Measurements from ENCODE around the gene POLG.

POLG gene

DNA sequence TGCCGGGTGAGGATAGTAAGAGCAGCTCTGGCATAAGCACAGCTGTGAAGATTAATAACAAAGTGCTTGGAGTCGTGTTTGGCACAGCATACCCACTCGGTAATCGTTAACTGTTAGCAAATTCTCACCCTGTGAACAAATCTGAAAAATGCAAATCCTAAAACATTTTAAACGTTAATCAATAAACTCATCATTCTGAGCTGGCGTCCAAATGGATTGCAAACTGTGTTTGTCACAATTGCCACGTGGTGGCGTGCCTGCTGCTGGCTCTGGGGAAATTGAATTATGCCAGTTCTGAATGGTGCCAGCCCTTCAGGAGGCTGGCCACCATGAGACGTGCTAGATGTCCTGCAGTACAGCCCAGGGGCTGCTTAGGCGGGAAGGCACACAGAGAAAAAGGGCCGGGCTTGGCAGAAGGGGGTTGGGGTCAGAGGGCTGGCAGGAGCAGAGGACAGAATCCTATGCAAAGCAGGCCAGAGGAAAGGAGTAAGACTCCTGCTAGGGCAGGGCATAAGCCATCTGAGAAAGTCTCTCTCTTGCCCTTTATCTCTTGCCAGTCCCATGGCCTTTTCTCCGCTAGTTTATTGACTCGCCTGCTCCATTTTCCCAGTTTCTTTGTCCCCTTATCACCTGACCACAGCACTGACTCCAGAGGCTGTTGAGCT lies 22.1 kb upstream of the POLG start:
- DNase-seq, result no peak

DNA sequence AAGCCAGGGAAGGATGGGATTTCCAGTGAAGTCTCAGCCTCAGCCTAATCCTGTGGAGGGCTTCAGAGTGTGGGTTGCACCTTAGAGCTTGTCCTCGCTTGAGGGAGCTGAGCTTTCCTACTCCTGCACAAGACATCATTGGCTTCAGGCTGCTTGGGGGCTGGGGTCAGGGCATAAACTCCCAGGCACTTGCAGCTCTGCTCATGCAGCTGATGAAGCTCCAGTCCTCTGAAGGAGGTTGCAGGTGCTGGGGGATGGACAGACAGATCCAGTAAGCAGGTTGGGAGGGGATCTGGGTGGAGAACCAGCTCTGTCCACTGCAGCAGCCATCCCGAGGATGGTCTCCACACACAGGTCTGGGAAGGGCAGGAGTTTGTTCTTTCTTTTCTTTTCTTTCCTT lies 19.4 kb upstream of the POLG start:
- DNase-seq, result no peak

DNA sequence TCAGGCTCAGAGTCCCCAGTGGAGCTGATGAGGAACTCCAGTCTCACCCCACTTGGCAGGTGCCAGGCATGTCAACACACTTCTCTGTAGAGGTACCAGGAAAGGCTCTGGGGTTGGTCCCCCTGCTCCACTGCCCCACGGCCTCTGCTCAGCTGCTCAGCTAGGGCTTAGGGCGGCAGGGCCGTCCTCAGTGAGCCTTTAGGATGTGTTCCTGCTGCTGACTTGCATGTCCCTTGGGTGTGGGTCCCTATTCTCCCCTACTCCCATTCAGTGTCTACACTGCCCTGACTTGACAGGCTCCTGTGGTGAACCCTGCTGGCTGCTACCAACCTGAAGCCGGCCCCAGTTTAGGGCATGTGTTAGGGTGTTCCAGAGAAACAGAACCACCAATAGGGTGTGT lies 17.9 kb upstream of the POLG start:
- DNase-seq, result no peak

DNA sequence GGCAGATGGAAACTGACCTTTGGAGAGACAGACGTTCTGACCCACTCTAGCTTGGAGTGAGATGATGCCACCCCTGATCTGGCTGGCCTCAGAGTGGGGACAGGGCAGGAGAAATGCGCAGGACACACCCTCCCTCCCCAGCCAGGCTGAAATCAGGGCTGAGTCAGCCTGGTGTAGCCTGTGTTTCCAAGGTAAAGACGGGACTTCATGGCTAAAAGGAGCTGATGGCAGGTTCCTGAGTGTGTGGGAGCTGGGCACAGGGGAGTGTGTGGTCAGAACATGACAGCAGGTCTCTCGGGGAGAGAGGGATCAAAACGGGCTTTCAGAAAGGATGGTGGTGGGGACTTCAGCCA lies 14.6 kb upstream of the POLG start:
- DNase-seq, result no peak

DNA sequence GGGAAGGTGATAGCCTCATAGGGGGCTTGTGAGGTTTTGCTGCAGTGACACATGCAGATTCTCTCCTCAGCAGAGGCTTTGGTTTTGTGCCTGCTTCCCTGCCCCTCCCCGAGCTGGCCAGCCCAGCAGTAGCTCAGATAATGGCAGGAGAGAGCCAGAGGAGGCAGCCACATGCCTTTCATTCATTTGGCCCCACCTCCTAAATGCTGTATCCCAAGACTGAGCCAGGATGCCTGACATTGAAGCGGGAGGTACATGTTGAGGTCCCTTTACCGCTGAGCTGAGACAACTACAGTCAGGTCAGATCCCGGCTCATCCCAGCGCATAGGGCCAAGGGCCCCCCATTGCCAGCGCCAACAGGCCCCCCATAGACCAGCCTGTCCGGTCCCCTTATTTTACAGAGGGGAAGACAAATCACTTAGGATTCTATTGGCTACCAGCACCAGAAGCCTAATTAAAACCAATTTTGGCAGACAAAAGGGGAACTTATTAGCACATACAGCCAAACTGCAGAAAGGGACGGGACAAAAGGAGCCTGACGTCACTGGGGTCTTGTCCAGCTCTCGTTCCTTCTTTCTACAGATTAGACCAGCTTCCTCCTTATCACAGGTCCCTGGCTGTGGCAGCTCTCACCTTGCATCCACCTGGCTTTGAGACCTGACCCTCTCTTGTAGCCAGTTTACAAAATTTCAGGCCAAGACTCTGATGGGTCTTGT lies 12.1 kb upstream of the POLG start:
- no peak for DNase-seq

DNA sequence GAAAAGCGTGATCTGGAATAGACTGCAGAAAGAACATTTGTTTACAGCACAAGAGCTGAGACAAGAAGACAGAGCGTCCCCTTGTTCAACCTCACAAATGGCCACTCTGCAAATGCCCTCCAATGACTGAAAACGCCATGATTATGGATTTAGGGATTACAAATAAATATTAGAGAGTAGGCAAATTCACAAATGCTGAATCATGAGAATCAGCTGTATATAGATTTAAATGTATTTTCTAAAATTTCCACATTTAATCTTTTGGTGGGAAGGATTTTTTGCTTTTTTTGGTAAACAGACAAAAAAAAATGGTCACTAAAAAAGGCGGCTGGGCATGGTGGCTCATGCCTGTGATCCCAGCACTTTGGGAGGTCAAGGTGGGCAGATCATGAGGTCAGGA lies 10.6 kb upstream of the POLG start:
- no peak for DNase-seq

DNA sequence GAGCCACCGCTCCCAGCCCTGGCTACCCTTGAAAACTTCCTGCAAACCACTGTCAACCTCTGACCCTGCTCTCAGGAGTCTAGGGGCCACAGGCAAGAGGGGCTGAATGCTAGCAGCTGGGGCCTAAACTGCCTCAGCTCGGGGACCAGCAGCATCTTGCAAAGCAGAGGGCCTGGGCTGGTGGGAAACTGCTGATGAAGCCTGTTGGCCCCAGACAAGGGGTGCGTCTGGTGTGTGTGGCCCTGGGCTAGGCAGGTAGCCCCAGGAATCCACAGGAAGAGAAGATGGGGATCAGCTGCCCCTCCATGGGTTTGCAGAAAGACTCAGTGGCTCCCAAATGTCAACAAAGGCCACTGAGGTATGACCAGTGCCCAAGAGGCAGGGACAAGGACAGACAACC lies 8.2 kb upstream of the POLG start:
- no peak for DNase-seq

DNA sequence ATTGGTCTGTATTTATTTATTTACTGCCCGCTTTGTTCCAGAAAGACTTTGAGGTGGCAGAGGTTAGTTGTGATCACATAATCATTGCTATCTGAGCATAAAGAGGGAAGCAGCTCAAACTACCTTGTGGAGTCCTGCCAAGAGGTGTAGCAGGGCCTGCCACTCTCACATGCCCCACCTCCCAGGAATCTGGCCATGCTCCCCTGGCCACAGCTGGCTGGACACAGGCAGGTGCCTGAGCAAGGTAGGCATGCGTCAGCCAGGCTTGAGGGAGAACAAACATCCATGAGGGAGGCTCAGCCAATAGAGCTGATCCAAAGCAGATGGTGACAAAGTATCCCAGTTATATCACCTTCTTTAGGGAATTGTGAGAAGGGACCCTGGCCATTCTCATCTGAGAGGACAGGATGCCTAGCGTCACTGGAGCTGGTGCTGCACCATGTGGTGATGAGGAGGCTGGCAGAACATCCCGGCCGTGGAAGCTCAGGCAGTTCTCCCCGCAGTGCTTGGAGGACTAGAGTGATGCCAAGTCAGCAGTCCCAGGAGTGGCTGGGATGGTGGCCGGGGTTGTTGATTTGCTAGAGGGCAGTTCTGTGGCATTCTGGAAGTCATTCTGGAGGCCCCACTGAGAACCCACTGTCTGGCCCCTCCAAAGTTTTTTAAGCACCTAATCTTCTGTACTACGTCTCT lies 6.8 kb upstream of the POLG start:
- DNase-seq, result no peak

DNA sequence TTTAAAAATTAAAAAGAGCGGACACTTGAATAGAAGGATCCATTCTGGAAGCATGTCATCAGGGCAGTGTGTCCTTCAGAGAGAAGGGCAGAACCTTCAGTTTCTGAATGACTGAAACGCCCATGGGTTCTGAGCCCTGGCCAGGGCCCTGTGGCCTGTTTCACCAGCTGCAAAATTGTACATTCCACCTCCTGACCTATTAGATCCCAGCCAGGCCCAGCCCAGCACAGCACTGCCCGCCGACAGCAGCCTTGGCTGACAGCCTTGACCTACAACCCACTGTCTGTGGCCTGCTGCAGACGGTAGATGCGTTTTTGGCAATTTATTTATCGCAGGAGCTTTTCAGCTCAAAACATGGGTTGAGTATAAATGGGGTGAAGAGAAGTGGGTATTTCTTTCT lies 5.9 kb upstream of the POLG start:
- no peak for DNase-seq

DNA sequence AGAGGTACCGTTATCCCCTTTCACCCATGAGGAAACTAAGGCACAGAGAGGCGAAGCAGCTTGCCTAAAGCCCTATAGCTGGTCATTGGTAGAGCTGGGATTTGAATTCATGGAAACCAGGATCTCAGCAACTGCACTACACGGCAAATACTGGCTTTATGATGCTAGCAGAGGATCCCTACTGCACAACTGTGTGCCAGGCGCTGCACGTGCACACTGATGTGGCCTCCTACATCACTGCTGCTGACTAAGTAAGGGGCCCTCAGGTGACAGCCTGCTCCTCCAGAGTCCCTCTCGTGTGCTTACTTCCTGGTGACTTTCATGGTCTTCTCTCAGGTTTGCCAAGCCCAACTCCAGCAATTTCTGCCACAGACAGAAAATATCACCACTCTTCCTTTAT lies 3.4 kb upstream of the POLG start:
- DNase-seq, result no peak

DNA sequence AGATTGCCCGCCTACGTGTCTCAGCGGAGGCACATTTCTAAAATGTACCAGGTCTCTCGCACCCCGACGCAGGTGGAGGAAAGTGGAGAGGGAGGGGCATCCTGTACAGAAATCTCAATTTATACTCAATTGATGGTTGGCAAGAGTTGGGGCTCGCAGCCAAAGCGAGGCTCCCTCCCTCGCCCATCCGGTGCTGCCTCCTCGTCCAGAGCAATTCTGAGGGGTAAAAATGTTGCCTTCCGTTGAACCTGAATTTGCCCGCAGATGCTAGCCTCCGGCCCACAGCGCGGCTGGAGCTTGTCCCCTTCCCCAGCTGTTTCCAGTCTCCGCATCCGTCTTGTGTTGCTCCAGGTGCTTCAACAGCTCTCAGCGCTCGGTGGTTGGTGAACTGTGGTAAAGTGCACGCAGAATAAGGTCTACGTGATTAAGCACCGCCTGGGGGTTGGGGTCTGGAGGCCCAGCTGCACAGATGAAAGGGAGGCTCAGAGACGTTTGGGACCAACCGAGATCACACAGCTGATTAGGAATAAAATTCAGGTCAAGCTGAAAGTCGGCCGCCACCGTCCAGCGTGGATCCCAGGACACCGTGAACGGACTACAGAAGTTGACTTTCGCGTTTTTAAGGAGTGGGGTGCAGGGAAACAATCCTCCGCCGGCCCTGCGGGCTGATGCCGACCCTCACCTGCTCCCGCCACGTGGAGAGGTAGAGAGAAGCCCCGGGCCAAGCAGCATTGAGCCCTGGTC lies 846 bp upstream of the POLG start:
- no peak for DNase-seq

DNA sequence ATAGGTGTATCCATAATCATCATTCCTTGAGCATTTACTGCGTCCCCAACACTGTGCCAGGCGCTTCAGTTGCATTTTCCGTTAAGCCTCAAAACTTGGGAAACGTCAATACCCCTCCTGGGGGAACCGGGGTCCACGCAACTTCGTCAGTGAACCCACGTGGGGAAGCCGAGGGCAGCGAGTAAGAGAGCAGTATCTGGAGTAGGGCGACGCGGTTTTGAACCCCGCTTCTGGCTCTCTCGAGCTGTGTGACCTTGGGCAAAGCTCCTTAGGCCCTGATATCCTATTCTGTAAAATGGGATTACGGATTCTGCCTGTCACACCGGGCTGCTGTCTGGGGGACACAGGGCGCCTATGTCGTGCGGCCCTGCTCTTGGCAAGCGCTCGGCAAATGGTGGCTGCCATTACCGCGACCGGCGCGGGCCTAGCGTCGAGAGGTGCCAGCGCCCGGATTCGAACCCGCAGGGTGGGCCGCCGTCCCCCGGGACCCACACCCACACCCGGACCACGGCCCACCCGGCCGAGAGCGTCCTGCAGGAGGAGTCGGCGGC lies 590 bp downstream of the POLG start:
- no peak for DNase-seq

DNA sequence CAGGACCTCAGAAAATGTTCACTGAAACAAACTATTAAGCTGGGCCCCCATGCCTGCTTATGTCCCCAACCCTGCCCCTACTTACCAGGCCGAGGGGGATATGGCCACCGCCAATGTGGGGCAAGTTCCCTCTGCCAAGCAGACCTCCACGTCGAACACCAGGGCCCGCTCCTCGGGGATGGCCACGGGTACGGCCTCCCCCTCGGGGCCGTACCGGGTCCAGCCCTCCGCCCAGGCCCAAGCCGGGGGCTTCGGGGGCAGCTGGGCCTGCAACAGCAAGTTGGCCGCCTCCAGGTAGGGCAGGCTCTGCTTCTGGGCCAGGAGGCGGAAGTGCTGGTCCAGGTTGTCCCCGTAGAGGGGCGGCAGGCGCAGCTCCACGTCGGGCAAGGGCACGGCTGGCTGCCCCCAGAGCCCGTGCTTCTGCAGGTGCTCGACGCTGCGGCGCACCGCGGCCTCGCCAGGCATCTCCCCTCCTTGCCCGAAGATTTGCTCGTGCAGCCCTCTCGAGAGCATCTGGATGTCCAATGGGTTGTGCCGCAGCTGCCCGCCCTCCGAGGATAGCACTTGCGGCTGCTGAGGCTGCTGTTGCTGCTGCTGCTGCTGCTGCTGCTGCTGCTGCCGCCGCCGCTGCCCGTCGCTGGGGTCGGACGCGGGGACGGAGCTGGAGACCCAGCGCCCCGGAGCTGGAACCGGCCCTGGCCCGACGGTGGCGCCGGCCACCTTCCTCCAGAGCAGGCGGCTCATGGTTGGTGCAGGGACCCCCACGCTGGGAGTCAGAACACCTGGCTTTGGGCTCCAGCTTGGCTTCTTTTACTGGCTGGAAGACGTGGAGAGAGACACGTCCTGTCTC lies 1.4 kb downstream of the POLG start:
- DNase-seq, result no peak

DNA sequence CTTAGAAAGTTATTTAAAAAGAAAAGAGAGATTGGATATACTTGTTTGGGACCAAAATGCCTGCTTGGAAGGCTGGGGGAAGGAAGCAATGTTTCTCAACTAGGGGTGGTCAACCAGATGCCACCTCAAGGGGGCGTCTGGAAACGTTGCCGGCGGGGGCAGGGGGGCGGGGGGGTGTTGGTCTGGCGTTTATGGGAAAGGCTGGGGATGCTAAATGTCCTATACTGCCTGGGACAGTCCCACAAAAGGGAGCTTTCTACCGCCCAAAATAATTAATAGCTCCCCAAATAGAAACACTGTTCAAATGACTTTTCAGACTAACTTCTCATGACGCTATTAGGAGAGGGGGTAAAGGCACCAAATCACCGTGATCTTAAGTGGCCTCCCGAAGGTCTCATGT lies 2.2 kb downstream of the POLG start:
- no peak for DNase-seq

DNA sequence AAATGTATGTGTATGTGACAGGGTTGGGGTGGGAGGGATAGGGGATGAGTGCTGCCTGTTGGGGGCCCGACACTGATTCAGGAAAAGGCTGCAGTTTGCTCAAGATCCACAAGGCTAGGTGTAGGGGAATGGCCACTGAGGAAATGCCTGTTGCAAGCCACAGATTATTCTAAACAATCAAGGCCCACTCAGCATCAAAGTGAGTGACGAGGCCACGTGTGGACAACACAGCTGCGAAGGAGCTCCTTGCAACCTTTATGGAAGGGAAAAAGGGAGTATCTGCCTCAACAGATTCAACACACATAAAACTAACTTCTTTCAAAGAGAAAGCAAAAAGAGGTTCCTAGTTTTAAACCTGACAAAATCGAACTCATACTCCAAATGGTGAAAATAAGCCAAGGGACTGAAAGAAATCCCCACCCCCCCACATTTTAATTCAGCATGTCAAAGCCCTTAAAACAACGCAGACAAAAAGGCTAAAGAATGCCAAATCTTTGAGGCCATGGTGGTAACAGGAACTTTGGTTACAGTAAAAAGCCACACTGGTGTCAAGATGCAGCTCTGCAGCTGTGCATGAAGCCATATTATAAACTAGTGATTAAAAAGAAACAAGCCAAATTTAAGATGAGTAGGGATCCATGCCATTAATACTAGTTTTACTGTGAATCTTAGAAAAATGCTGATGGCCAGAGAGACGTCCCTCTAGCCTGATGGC lies 3.6 kb downstream of the POLG start:
- DNase-seq, result no peak

DNA sequence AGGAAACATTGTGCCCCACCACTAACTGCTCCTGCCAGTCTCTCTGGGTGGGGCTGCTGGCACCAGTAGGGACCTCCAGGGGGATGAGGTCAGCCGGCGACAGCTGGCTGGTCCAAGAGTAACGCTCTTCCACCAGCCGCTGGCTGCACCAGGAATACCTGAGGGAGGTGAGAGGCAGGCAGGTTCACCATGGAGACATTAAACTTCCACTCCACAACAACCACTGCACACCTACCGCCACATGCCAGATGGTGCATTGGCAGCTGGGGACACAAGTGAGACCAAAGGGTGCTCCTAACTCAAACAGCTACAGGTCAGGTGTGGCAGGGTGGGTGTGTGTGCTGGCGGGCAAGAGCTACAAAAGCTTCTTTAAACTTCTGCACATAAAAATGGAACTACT lies 4.5 kb downstream of the POLG start:
- DNase-seq, result no peak

DNA sequence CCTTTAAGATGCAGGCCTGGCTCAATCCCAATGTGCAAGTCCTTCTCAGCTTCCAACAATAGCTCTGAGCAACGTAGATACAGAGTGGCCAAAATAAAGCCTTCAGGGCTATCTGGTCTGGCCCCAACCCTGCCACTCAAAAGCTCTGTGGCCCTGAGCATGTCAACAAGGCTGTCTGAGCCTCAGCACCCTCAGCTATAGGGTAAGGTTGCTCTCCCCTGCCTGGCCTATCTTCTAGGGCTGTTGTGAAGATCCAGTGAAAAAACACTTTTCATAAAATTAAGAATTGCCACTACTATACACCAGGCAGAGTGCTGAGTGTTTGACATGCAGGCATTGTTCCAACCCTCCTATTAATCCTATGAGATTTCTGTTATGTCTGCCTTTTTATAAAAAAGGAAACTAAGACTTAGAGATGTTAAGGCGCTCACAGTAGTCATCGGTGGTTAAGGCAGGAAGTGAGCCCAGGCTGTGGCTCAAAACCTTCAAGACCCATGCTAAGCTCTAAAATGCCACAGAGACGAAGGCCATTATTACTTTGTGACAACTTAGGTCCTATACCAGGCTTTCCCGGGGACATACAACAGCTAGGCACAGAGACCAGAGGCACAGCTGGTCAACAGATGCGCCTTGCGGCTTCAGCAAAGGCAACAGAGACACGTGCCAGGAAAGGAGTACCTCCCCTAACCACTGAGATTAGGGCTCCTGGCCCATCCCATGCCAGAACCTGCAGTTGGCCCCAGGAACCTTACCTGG lies 5.1 kb downstream of the POLG start:
- DNase-seq, result no peak

DNA sequence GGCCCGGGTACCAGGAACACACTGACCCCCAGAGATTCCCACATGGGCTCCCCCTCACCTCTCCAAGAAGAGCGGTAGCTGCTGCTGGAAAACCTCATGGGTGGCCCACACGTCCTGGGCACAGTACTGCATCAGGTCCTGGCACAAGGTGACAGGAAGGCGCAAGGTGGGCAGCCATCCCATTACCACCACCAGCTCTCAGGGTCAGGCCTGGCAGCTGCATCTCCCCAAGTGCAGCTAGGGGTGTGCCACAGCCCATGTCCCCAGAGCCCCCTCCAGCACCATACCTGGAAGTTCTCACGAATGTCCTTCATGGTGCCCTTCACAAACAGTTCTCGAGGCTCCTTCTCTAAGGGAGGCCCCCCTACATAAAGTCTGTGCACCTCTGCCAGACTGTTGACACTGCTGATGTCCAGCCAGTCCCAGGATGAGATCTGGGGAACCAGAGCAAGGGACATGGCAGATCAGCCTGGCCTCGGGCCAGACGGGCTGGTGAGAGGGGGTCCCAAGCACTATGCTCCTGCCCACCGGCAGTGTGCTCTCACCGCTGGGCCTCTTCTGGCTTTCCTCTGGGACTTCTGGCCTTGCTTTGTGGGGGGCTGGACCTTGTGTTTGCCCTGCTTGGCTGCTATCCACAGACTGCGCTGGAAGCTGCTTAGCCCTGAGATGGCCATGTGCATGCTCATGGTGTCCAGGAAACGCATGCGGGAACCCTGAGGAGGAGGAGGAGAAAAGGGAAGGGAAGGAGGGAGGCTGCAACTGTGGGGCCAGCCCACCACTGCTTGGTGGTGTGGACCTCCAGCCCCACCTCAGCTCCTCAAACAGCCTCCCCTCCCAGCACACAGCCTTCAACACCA lies 6.0 kb downstream of the POLG start:
- DNase-seq, result no peak

DNA sequence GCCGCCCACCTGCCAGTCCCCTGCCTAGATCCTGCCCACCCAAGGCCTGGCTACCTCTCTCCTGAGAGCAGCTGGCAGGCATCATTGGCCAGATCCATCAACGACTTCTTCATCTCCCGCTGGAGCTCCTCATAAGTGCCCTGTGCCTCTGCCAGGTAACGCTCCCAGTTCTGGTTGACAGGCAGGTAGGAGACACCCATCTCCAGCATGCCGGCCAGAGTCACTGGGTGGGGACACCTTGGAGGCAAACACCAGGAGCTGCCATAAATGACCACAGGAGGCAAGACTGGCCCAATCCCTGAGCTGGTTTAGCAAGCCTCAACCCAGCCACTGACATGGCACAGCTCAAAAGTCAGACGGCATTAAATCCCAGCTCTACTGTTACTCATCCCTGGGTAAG lies 7.5 kb downstream of the POLG start:
- no peak for DNase-seq

DNA sequence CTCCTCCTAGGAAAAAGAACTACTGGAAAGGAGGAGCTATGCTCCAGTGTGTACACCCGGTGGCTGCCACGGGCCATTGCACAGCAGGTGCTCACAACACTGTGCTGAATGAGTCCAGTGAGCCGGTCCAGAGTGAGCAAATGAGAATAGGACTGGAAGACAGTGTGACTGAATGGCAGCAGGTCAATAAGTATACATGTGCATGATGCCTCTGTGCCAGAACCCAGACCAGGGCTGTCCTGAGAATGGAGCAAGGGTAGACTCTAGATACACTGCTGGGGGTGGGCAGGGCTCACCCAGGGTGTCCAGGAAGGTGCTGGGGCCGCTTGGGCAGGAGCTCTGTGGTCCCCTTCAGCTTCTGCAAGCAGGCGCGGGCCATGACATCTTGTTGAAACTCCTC lies 8.3 kb downstream of the POLG start:
- no peak for DNase-seq

All from left hindlimb (tissue), 1 donor.